WTC11 (cell line): ENCODE results near the gene CD74. TPM values are rescaled to one million over a fixed set of nuclear protein-coding genes. Genes with fewer than 3 reads are reported as not detected.

Experiments used
- ATAC-seq: fragments of 200-7000 bp; cut with Tn5 transposase; 2 replicates; pipeline ENCODE4 v1.10.0; 2021; ENCODE audit warnings: mild to moderate bottlenecking, moderate library complexity
- CTCF ChIA-PET: fragments of 300-600 bp; sonication (Branson Sonifier 250); formaldehyde crosslinking; loops from one replicate; lab custom pipeline; 2021; ENCODE audit warnings: antibody characterized with exemption; lab: Charles Lee
- POLR2A ChIA-PET: fragments of 350-600 bp; sonication (Branson Sonifier 250); formaldehyde crosslinking; loops from one replicate; lab custom pipeline; 2021; ENCODE audit warnings: antibody characterized with exemption; lab: Charles Lee
- DNase-seq: peaks from one replicate; pipeline ENCODE4 v3.0.0; 2021; ENCODE audit warnings: low spot score
- H3K27ac Mint-ChIP-seq: 2 replicates; pipeline ENCODE4 v1.8.0; 2021; ENCODE audit warnings: mixed read lengths
- H3K27me3 Mint-ChIP-seq: 2 replicates; pipeline ENCODE4 v1.8.0; 2021; ENCODE audit warnings: low read depth, mild to moderate bottlenecking, moderate library complexity, mixed read lengths
- H3K36me3 Mint-ChIP-seq: 2 replicates; pipeline ENCODE4 v1.8.0; 2021; ENCODE audit warnings: mixed read lengths
- H3K4me1 Mint-ChIP-seq: 2 replicates; pipeline ENCODE4 v1.8.0; 2022; ENCODE audit warnings: mixed read lengths
- H3K4me3 Mint-ChIP-seq: 2 replicates; pipeline ENCODE4 v1.8.0; 2021; ENCODE audit warnings: mild to moderate bottlenecking, moderate library complexity, mixed read lengths
- H3K9me3 Mint-ChIP-seq: 2 replicates; pipeline ENCODE4 v1.8.0; 2021; ENCODE audit warnings: mixed read lengths
- ARID4B ChIP-seq: sonication (generic); formaldehyde crosslinking; IDR thresholded peaks from 2 replicates; pipeline ENCODE4 v1.8.0; 2023; ENCODE audit warnings: missing genetic modification reagents, mild to moderate bottlenecking, borderline replicate concordance
- CTCF ChIP-seq: fragments of 200-600 bp; IDR thresholded peaks from 2 replicates; pipeline ENCODE4 v1.8.0; 2022; ENCODE audit warnings: antibody characterized with exemption
- ERG ChIP-seq: fragments of 250-450 bp; sonication (Bioruptor Pico); IDR thresholded peaks from 2 replicates; pipeline ENCODE4 v1.8.0; 2021; ENCODE audit warnings: mild to moderate bottlenecking
- NR3C1 ChIP-seq: sonication (generic); formaldehyde crosslinking; conservative IDR thresholded peaks from 2 replicates; pipeline ENCODE4 v1.8.1; 2023; ENCODE audit warnings: low read depth, mild to moderate bottlenecking, missing genetic modification reagents
- PRRX2 ChIP-seq: fragments of 250-450 bp; sonication (Bioruptor Pico); IDR thresholded peaks from 2 replicates; pipeline ENCODE4 v1.8.0; 2021; ENCODE audit warnings: mild to moderate bottlenecking
- ZNF121 ChIP-seq: sonication (generic); formaldehyde crosslinking; IDR thresholded peaks from 2 replicates; pipeline ENCODE4 v1.8.0; 2023; ENCODE audit warnings: missing genetic modification reagents
- ZNF263 ChIP-seq: sonication (generic); formaldehyde crosslinking; IDR thresholded peaks from 2 replicates; pipeline ENCODE4 v1.8.1; 2022; ENCODE audit warnings: low read depth, mild to moderate bottlenecking, moderate library complexity, missing genetic modification reagents
- ZNF423 ChIP-seq: fragments of 250-450 bp; sonication (Bioruptor Pico); IDR thresholded peaks from 2 replicates; pipeline ENCODE4 v2.1.2; 2022; ENCODE audit warnings: mild to moderate bottlenecking, moderate library complexity
- ZNF425 ChIP-seq: fragments of 250-450 bp; sonication (Bioruptor Pico); conservative IDR thresholded peaks from 2 replicates; pipeline ENCODE4 v1.9.0; 2021; ENCODE audit warnings: mild to moderate bottlenecking
- total RNA-seq: library from RNA; stranded (reverse); gene quantifications from 3 replicates; pipeline ENCODE4 v1.2.3, GENCODE V29; 2021

CD74 gene
- total RNA-seq, 1 experiment from 2014 or later, result 28.2 TPM

- no peaks in the 10 kb centered on the region for H3K9me3 Mint-ChIP-seq
- no peak overlapping the region for H3K4me3 Mint-ChIP-seq
- TF ChIP-seq ERG (CRISPR knock-in tag) (0 out of 2 replicates have a peak, but pooled peaks have one; percentile 35), PRRX2 (CRISPR knock-in tag) (0 out of 2 replicates have a peak, but pooled peaks have one; percentile 21), ZNF425 (CRISPR knock-in tag) (no peak), ZNF121 (peak; percentile 49; the same call in 1 of the 2 replicates)
- no peak for DNase-seq
- H3K27ac Mint-ChIP-seq, result peak overlapping the region; percentile 82
- peaks cover 27% of the 10 kb centered on the region for H3K4me1 Mint-ChIP-seq
- peaks cover 30% of the 10 kb centered on the region for H3K36me3 Mint-ChIP-seq
- ChIA-PET POLR2A (interaction anchor here (1.0 to 1.6 kb wide), 2 partner anchors 16 to 31 kb away, joined by 3 to 6 read pairs; no protein-coding TSS in a partner anchor), CTCF (interaction anchor here (1.1 to 2.4 kb wide), 3 partner anchors 9 to 43 kb away, joined by 3 to 12 read pairs (median 5); no protein-coding TSS in a partner anchor)
- ATAC-seq, result peak; percentile 49
- no peaks in the 10 kb centered on the region for H3K27me3 Mint-ChIP-seq
Measured at GRCh38 chr5:150440948-150441812, 28.5 kb upstream of the CD74 start.

- CTCF ChIA-PET, result interaction anchor here (0.6 to 3.7 kb wide), 11 partner anchors 11 to 226 kb away, joined by 3 to 76 read pairs (median 5); no protein-coding TSS in a partner anchor
- Mint-ChIP-seq H3K36me3 (peaks cover 8% of the 10 kb centered on the region), H3K4me1 (peaks cover 22% of the 10 kb centered on the region), H3K27me3 (no peaks in the 10 kb centered on the region), H3K4me3 (no peak overlapping the region), H3K27ac (no peak overlapping the region), H3K9me3 (no peaks in the 10 kb centered on the region)
- DNase-seq, result peak; percentile 75
- POLR2A ChIA-PET, result no interaction called here
- TF ChIP-seq CTCF (peak; percentile 49), ZNF423 (no peak), ARID4B (CRISPR knock-in tag) (no peak), ZNF263 (CRISPR knock-in tag) (no peak), NR3C1 (CRISPR knock-in tag) (no peak)
- ATAC-seq, result peak; percentile 54
Measured at GRCh38 chr5:150438873-150439546, 26.3 kb upstream of the CD74 start.
